Muscle layer of colon (tissue), 2 donors: Measurements from ENCODE around the gene CHST7.

Experiments
- H3K27ac ChIP-seq: one replicate; pipeline ENCODE4 v1.7.0; 2013; ENCODE audit warnings: low read depth, mild to moderate bottlenecking, low read length, moderate library complexity
- H3K27me3 ChIP-seq, 2 donors: one replicate each; pipeline ENCODE4 v1.7.0; 2013; ENCODE audit warnings: low read length in 2 of 2, mild to moderate bottlenecking in 2 of 2; ENCODE audit not compliant: insufficient read depth in 2 of 2, control insufficient read depth in 1 of 2
- H3K36me3 ChIP-seq: one replicate; pipeline ENCODE4 v1.7.0; 2013; ENCODE audit warnings: mild to moderate bottlenecking, low read length; ENCODE audit not compliant: insufficient read depth
- H3K4me1 ChIP-seq: one replicate; pipeline ENCODE4 v1.7.0; 2013; ENCODE audit warnings: mild to moderate bottlenecking, low read length; ENCODE audit not compliant: insufficient read depth
- H3K4me3 ChIP-seq, 2 donors: one replicate each; pipeline ENCODE4 v1.7.0; 2013; ENCODE audit warnings: low read length in 2 of 2, low read depth in 1 of 2, mild to moderate bottlenecking in 1 of 2, moderate library complexity in 1 of 2
- H3K9ac ChIP-seq: one replicate; pipeline ENCODE4 v1.7.0; 2013; ENCODE audit warnings: low read length
- H3K9me3 ChIP-seq: one replicate; pipeline ENCODE4 v1.7.0; 2013; ENCODE audit warnings: mild to moderate bottlenecking, low read length
- donor health status: abdominal sarcoma.
- donor health status: Adenocarcinoma of cecum.

The CHST7 gene

GRCh38 chrX:46588263-46588662 lies 14.7 kb downstream of the CHST7 start:
- H3K27ac ChIP-seq = no peak overlapping the region
- no peaks in the 10 kb centered on the region for H3K36me3 ChIP-seq
- no peaks in the 10 kb centered on the region for H3K9me3 ChIP-seq
- H3K4me1 ChIP-seq = no peaks in the 10 kb centered on the region
- no peak overlapping the region for H3K4me3 ChIP-seq
- no peaks in the 10 kb centered on the region for H3K27me3 ChIP-seq
- H3K9ac ChIP-seq = no peak overlapping the region

GRCh38 chrX:46589977-46590723 lies 16.6 kb downstream of the CHST7 start:
- no peak overlapping the region for H3K9ac ChIP-seq
- H3K27ac ChIP-seq = no peak overlapping the region
- H3K4me1 ChIP-seq = no peaks in the 10 kb centered on the region
- no peaks in the 10 kb centered on the region for H3K27me3 ChIP-seq
- no peaks in the 10 kb centered on the region for H3K36me3 ChIP-seq
- no peak overlapping the region for H3K4me3 ChIP-seq
- H3K9me3 ChIP-seq = no peaks in the 10 kb centered on the region

- H3K9ac ChIP-seq = no peak overlapping the region
- no peaks in the 10 kb centered on the region for H3K4me1 ChIP-seq
- H3K27me3 ChIP-seq = no peaks in the 10 kb centered on the region
- no peaks in the 10 kb centered on the region for H3K36me3 ChIP-seq
- H3K9me3 ChIP-seq = no peaks in the 10 kb centered on the region
- no peak overlapping the region for H3K27ac ChIP-seq
- H3K4me3 ChIP-seq = no peak overlapping the region
These were observed 21.5 kb downstream of the CHST7 start for GRCh38 chrX:46595084-46595483.

GRCh38 chrX:46597208-46597607 lies 23.6 kb downstream of the CHST7 start:
- no peaks in the 10 kb centered on the region for H3K36me3 ChIP-seq
- H3K4me3 ChIP-seq = no peak overlapping the region
- H3K9me3 ChIP-seq = no peaks in the 10 kb centered on the region
- H3K27me3 ChIP-seq = no peaks in the 10 kb centered on the region
- no peak overlapping the region for H3K27ac ChIP-seq
- H3K4me1 ChIP-seq = no peaks in the 10 kb centered on the region
- H3K9ac ChIP-seq = no peak overlapping the region

- no peaks in the 10 kb centered on the region for H3K36me3 ChIP-seq
- H3K4me3 ChIP-seq = no peak overlapping the region
- H3K27me3 ChIP-seq = no peaks in the 10 kb centered on the region
- H3K4me1 ChIP-seq = no peaks in the 10 kb centered on the region
- no peak overlapping the region for H3K27ac ChIP-seq
- no peak overlapping the region for H3K9ac ChIP-seq
- H3K9me3 ChIP-seq = no peaks in the 10 kb centered on the region
These were observed 24.2 kb downstream of the CHST7 start for GRCh38 chrX:46597771-46598170.

GRCh38 chrX:46599051-46599560 lies 25.5 kb downstream of the CHST7 start:
- Histone ChIP-seq H3K9me3 (no peaks in the 10 kb centered on the region), H3K4me3 (no peak overlapping the region), H3K36me3 (no peaks in the 10 kb centered on the region), H3K9ac (no peak overlapping the region), H3K4me1 (no peaks in the 10 kb centered on the region), H3K27me3 (no peaks in the 10 kb centered on the region), H3K27ac (no peak overlapping the region)

- H3K27me3 ChIP-seq = no peaks in the 10 kb centered on the region
- no peak overlapping the region for H3K4me3 ChIP-seq
- H3K4me1 ChIP-seq = no peaks in the 10 kb centered on the region
- H3K9ac ChIP-seq = no peak overlapping the region
- no peaks in the 10 kb centered on the region for H3K9me3 ChIP-seq
- H3K36me3 ChIP-seq = no peaks in the 10 kb centered on the region
- no peak overlapping the region for H3K27ac ChIP-seq
These were observed 27.7 kb downstream of the CHST7 start for GRCh38 chrX:46601283-46601682.

GRCh38 chrX:46602468-46603102 lies 29.0 kb downstream of the CHST7 start:
- Histone ChIP-seq H3K4me3 (no peak overlapping the region), H3K27me3 (no peaks in the 10 kb centered on the region), H3K27ac (no peak overlapping the region), H3K9ac (no peak overlapping the region), H3K9me3 (no peaks in the 10 kb centered on the region), H3K4me1 (no peaks in the 10 kb centered on the region), H3K36me3 (no peaks in the 10 kb centered on the region)

GRCh38 chrX:46607916-46608315 lies 34.4 kb downstream of the CHST7 start:
- Histone ChIP-seq H3K4me1 (no peaks in the 10 kb centered on the region), H3K36me3 (no peaks in the 10 kb centered on the region), H3K9ac (no peak overlapping the region), H3K27me3 (no peaks in the 10 kb centered on the region), H3K9me3 (no peaks in the 10 kb centered on the region), H3K4me3 (no peak overlapping the region), H3K27ac (no peak overlapping the region)

GRCh38 chrX:46610070-46610658 lies 36.6 kb downstream of the CHST7 start:
- no peak overlapping the region for H3K27ac ChIP-seq
- H3K4me3 ChIP-seq = no peak overlapping the region
- H3K4me1 ChIP-seq = no peaks in the 10 kb centered on the region
- H3K9ac ChIP-seq = no peak overlapping the region
- no peaks in the 10 kb centered on the region for H3K36me3 ChIP-seq
- H3K27me3 ChIP-seq = no peaks in the 10 kb centered on the region
- H3K9me3 ChIP-seq = no peaks in the 10 kb centered on the region

- H3K27me3 ChIP-seq = no peaks in the 10 kb centered on the region
These were observed 38.2 kb downstream of the CHST7 start for GRCh38 chrX:46611658-46612362.

More at GRCh38 chrX:46611658-46612362, 38.2 kb downstream of the CHST7 start:
- no peak overlapping the region for H3K27ac ChIP-seq
- H3K9me3 ChIP-seq = no peaks in the 10 kb centered on the region
- H3K36me3 ChIP-seq = no peaks in the 10 kb centered on the region
- H3K9ac ChIP-seq = no peak overlapping the region
- no peaks in the 10 kb centered on the region for H3K4me1 ChIP-seq
- no peak overlapping the region for H3K4me3 ChIP-seq
